K562 (cell line): ENCODE data around the gene TSPAN18. TPM values are rescaled to one million over a fixed set of nuclear protein-coding genes. Genes with fewer than 3 reads are reported as not detected.

ENCODE experiments used
- CHCHD3 ChIP-seq: fragments of 250-450 bp; sonication (Bioruptor Pico); IDR thresholded peaks from 2 replicates; pipeline ENCODE4 v2.1.2; 2022; ENCODE audit warnings: mild to moderate bottlenecking
- DMBX1 ChIP-seq: fragments of 250-450 bp; sonication (Bioruptor Pico); IDR thresholded peaks from 2 replicates; pipeline ENCODE4 v1.8.0; 2022; ENCODE audit warnings: inconsistent platforms, mild to moderate bottlenecking, moderate library complexity, borderline replicate concordance
- FOXJ2 ChIP-seq: fragments of 200-800 bp; sonication (Bioruptor generic); IDR thresholded peaks from 2 replicates; pipeline ENCODE4 v1.6.1; 2016; ENCODE audit warnings: missing genetic modification characterization, missing compliant biosample characterization
- MCM3 ChIP-seq: fragments of 450-650 bp; IDR thresholded peaks from 2 replicates; pipeline ENCODE4 v1.6.1; 2016
- MCM7 ChIP-seq, 2 experiments: fragments of 450-650 bp; IDR thresholded peaks; 2 replicates each; pipeline ENCODE4 v1.6.1; 2016 to 2018
- MEF2D ChIP-seq: conservative IDR thresholded peaks from 2 replicates; pipeline ENCODE4 v1.6.1; 2016; ENCODE audit warnings: low read depth, missing genetic modification characterization, missing compliant biosample characterization
- NEUROD1 ChIP-seq: fragments of 150-350 bp; IDR thresholded peaks from 2 replicates; pipeline ENCODE4 v1.6.1; 2014; ENCODE audit warnings: borderline replicate concordance, low read length, low read depth; ENCODE audit not compliant: partially characterized antibody
- NR2F6 ChIP-seq: fragments of 450-650 bp; formaldehyde crosslinking; IDR thresholded peaks from 2 replicates; pipeline ENCODE4 v1.4.0; 2020; ENCODE audit warnings: mild to moderate bottlenecking
- SMARCC2 ChIP-seq: fragments of 450-650 bp; IDR thresholded peaks from 2 replicates; pipeline ENCODE4 v1.6.1; 2017; ENCODE audit warnings: antibody characterized with exemption, moderate library complexity, mild to moderate bottlenecking, low read depth
- ZBTB33 ChIP-seq: sonication (generic); formaldehyde crosslinking; IDR thresholded peaks from 2 replicates; pipeline ENCODE4 v1.8.1; 2023; ENCODE audit warnings: mild to moderate bottlenecking, missing genetic modification reagents
- ZKSCAN1 ChIP-seq: fragments of 150-350 bp; IDR thresholded peaks from 2 replicates; pipeline ENCODE4 v1.6.1; 2016; ENCODE audit warnings: low read depth, low read length
- polyA plus RNA-seq, 8 experiments: library from polyadenylated mRNA; depleted of rRNA in 4 of 8; stranded (reverse) in 5 of 8; unstranded in 3 of 8; fragments of >200 nt; fragmentation: Nextera tagmentation in 2 of 8; fragmentation: Illumina TruSeq in 1 of 8; extraction: Ambion mirVana in 2 of 8; extraction: Trizol in 1 of 8; gene quantifications; 2 replicates each; pipeline versions ENCODE4 v1.2.1 to v1.2.3, GENCODE V29; 2011 to 2014; ENCODE audit warnings: inconsistent platforms in 1 of 8, missing spikeins in 1 of 8
- total RNA-seq, 7 experiments: library from RNA; depleted of rRNA in 6 of 7; stranded (reverse); fragments of >200 nt in 6 of 7; fragmentation: Illumina TruSeq in 2 of 7; extraction: Trizol in 2 of 7; gene quantifications; 2 replicates each; pipeline versions ENCODE4 v1.2.1 to v1.2.3, GENCODE V29; 2011 to 2021; ENCODE audit warnings: low replicate concordance in 1 of 7
- TF ChIP-seq, protein P1 (sequence below): sonication (generic); formaldehyde crosslinking; IDR thresholded peaks from 2 replicates; pipeline ENCODE4 v1.9.0; 2022; ENCODE audit warnings: mild to moderate bottlenecking, missing genetic modification reagents
- TF ChIP-seq, protein P2 (sequence below): fragments of 250-450 bp; sonication (Bioruptor Pico); IDR thresholded peaks from 2 replicates; pipeline ENCODE4 v1.5.0; 2022; ENCODE audit warnings: mild to moderate bottlenecking
- TF ChIP-seq, protein P3 (sequence below): sonication (generic); formaldehyde crosslinking; IDR thresholded peaks from 2 replicates; pipeline ENCODE4 v1.5.0; 2020; ENCODE audit warnings: missing genetic modification reagents
- TF ChIP-seq, protein P4 (sequence below): fragments of 450-650 bp; IDR thresholded peaks from 2 replicates; pipeline ENCODE4 v1.6.1; 2016; ENCODE audit warnings: missing biosample characterization, missing genetic modification characterization

The TSPAN18 gene
- total and polyA plus RNA-seq, 9 of the 15 experiments (the other 6 are each of a cell fraction or from before 2014, with no cell fraction given): 0.17 to 0.35 (median 0.22) TPM; not detected in 4

- TF ChIP-seq ZBTB33: no peak
- no peak for TF ChIP-seq SMARCC2
- TF ChIP-seq, protein P1, sequence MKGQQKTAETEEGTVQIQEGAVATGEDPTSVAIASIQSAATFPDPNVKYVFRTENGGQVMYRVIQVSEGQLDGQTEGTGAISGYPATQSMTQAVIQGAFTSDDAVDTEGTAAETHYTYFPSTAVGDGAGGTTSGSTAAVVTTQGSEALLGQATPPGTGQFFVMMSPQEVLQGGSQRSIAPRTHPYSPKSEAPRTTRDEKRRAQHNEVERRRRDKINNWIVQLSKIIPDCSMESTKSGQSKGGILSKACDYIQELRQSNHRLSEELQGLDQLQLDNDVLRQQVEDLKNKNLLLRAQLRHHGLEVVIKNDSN: 0 out of 2 replicates have a peak, but pooled peaks have one; percentile 40
- no peak for TF ChIP-seq CHCHD3
- TF ChIP-seq NEUROD1: no peak
- TF ChIP-seq, protein P2, sequence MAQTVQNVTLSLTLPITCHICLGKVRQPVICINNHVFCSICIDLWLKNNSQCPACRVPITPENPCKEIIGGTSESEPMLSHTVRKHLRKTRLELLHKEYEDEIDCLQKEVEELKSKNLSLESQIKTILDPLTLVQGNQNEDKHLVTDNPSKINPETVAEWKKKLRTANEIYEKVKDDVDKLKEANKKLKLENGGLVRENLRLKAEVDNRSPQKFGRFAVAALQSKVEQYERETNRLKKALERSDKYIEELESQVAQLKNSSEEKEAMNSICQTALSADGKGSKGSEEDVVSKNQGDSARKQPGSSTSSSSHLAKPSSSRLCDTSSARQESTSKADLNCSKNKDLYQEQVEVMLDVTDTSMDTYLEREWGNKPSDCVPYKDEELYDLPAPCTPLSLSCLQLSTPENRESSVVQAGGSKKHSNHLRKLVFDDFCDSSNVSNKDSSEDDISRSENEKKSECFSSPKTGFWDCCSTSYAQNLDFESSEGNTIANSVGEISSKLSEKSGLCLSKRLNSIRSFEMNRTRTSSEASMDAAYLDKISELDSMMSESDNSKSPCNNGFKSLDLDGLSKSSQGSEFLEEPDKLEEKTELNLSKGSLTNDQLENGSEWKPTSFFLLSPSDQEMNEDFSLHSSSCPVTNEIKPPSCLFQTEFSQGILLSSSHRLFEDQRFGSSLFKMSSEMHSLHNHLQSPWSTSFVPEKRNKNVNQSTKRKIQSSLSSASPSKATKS: no peak
- TF ChIP-seq DMBX1 (CRISPR knock-in tag): no peak
- no peak for TF ChIP-seq ZKSCAN1
- TF ChIP-seq MCM3: no peak
- no peak for TF ChIP-seq FOXJ2 (tag)
- TF ChIP-seq MCM7 (IDR thresholded peaks at IDR 0.05): no peak
- TF ChIP-seq MEF2D (tag): no peak
- TF ChIP-seq NR2F6 (CRISPR knock-in tag): no peak
- TF ChIP-seq, protein P3, sequence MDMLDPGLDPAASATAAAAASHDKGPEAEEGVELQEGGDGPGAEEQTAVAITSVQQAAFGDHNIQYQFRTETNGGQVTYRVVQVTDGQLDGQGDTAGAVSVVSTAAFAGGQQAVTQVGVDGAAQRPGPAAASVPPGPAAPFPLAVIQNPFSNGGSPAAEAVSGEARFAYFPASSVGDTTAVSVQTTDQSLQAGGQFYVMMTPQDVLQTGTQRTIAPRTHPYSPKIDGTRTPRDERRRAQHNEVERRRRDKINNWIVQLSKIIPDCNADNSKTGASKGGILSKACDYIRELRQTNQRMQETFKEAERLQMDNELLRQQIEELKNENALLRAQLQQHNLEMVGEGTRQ: peak; percentile 26; the same call in 1 of the 2 replicates
- TF ChIP-seq, protein P4, sequence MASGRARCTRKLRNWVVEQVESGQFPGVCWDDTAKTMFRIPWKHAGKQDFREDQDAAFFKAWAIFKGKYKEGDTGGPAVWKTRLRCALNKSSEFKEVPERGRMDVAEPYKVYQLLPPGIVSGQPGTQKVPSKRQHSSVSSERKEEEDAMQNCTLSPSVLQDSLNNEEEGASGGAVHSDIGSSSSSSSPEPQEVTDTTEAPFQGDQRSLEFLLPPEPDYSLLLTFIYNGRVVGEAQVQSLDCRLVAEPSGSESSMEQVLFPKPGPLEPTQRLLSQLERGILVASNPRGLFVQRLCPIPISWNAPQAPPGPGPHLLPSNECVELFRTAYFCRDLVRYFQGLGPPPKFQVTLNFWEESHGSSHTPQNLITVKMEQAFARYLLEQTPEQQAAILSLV: no peak
These were observed 7.1 kb downstream of the TSPAN18 start (continued) for GRCh38 chr11:44733877-44734276.
